GM12878 (cell line): ENCODE results near the gene SHFL. TPM values are rescaled to one million over a fixed set of nuclear protein-coding genes. Genes with fewer than 3 reads are reported as not detected.

Source experiments
- BCL11A ChIP-seq: IDR thresholded peaks from 2 replicates; pipeline ENCODE4 v1.6.1; 2011; ENCODE audit warnings: low read depth, low read length
- IKZF2 ChIP-seq, 2 experiments: fragments of 450-650 bp; IDR thresholded peaks; 2 replicates each; pipeline ENCODE4 v1.6.1; 2017; ENCODE audit warnings: mild to moderate bottlenecking in 2 of 2, moderate library complexity in 2 of 2
- JUND ChIP-seq: IDR thresholded peaks from 2 replicates; pipeline ENCODE4 v1.6.1; 2012; ENCODE audit warnings: low read depth, mild to moderate bottlenecking, low read length, improper control_type of control experiment, moderate library complexity
- MTA3 ChIP-seq: IDR thresholded peaks from 2 replicates; pipeline ENCODE4 v1.6.1; 2012; ENCODE audit warnings: low read length, inconsistent platforms, borderline replicate concordance
- NBN ChIP-seq: fragments of 450-650 bp; IDR thresholded peaks from 2 replicates; pipeline ENCODE4 v1.6.1; 2016
- STAT1 ChIP-seq: fragments of 450-650 bp; conservative IDR thresholded peaks from 2 replicates; pipeline ENCODE4 v1.6.1; 2014; ENCODE audit warnings: antibody characterized with exemption, mild to moderate bottlenecking
- SUZ12 ChIP-seq: fragments of 200-600 bp; sonication (generic); IDR thresholded peaks from one replicate; pipeline ENCODE4 v1.6.1; 2018; ENCODE audit warnings: antibody characterized with exemption, mild to moderate bottlenecking; ENCODE audit not compliant: unreplicated experiment
- ZNF622 ChIP-seq: fragments of 450-650 bp; IDR thresholded peaks from 2 replicates; pipeline ENCODE4 v1.6.1; 2017; ENCODE audit warnings: mild to moderate bottlenecking, inconsistent platforms
- polyA plus RNA-seq, 11 experiments: library from polyadenylated mRNA; depleted of rRNA in 4 of 11; unstranded in 6 of 11; stranded (reverse) in 5 of 11; fragments of >200 nt; fragmentation: Nextera tagmentation in 4 of 11; fragmentation: Illumina TruSeq in 1 of 11; extraction: Ambion mirVana in 4 of 11; extraction: Trizol in 1 of 11; gene quantifications; 1 replicate in 1 of 11; 2 replicates in 10 of 11; pipeline versions ENCODE4 v1.2.1 to v1.2.3, GENCODE V29; 2011 to 2016; ENCODE audit warnings: inconsistent platforms in 2 of 11, missing spikeins in 2 of 11, low read depth in 1 of 11
- total RNA-seq, 4 experiments: library from RNA; depleted of rRNA in 3 of 4; stranded (reverse); fragments of >200 nt in 3 of 4; fragmentation: Illumina TruSeq in 1 of 4; extraction: Trizol in 1 of 4; gene quantifications; 2 replicates each; pipeline versions ENCODE4 v1.2.1 to v1.2.3, GENCODE V29; 2013 to 2021
- TF ChIP-seq, protein P1 (sequence below): fragments of 150-350 bp; IDR thresholded peaks from 2 replicates; pipeline ENCODE4 v1.6.1; 2016; ENCODE audit warnings: low read depth, low read length
- TF ChIP-seq, protein P2 (sequence below): fragments of 450-650 bp; IDR thresholded peaks from 2 replicates; pipeline ENCODE4 v1.6.1; 2017; ENCODE audit warnings: mild to moderate bottlenecking, moderate library complexity
- TF ChIP-seq, protein P3 (sequence below): fragments of 450-650 bp; IDR thresholded peaks from 2 replicates; pipeline ENCODE4 v1.6.1; 2014; ENCODE audit warnings: mild to moderate bottlenecking
- TF ChIP-seq, protein P4 (sequence below): IDR thresholded peaks from 2 replicates; pipeline ENCODE4 v1.6.1; 2011; ENCODE audit warnings: low read depth, mild to moderate bottlenecking, low read length, moderate library complexity, borderline replicate concordance; ENCODE audit errors: extremely low read depth
- TF ChIP-seq, protein P5 (sequence below): fragments of 450-650 bp; formaldehyde crosslinking; IDR thresholded peaks from 2 replicates; pipeline ENCODE4 v1.4.0; 2022; ENCODE audit warnings: mild to moderate bottlenecking, moderate library complexity
- TF ChIP-seq, protein P6 (sequence below): fragments of 450-650 bp; IDR thresholded peaks from 2 replicates; pipeline ENCODE4 v1.6.1; 2017; ENCODE audit warnings: mild to moderate bottlenecking

SHFL gene
- total and polyA plus RNA-seq, 10 of the 15 experiments (the other 5 are each of a cell fraction or from before 2014, with no cell fraction given) = 8.0 to 83.8 (median 40.7) TPM

DNA sequence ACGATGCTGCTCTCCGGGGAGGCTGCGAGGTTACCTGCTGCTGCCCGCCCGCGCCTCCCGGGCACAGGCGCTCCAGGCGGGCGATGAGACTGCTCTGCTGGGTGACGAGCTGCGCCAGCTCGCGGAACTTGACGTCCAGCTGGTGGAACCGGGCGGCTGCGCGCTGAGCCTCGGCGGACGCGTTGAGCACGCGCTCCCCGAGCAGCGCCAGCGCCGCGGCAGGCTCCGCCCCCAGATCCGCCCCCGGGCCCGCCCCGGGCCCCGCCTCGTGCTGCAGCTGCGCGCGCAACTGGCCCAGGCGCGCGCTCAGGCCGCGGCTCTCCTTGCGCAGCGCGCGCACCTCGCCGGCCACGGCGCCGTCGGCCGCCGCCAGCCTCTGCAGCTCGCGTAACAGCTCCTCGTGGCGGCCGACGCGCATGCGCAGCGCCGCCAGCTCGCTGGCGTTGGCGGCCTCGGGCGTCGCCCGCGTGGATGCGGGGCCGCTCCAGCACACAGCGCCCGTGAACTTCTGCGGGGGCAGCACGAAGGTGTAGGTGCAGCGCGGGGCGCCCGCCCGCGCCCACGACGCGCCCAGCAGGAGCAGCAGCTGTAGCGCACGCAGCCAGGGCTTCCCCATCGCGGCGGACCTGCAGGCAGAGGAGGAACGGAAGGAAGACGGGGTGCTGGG is 10.0 kb downstream of the SHFL start (continued):
- TF ChIP-seq, protein P1, sequence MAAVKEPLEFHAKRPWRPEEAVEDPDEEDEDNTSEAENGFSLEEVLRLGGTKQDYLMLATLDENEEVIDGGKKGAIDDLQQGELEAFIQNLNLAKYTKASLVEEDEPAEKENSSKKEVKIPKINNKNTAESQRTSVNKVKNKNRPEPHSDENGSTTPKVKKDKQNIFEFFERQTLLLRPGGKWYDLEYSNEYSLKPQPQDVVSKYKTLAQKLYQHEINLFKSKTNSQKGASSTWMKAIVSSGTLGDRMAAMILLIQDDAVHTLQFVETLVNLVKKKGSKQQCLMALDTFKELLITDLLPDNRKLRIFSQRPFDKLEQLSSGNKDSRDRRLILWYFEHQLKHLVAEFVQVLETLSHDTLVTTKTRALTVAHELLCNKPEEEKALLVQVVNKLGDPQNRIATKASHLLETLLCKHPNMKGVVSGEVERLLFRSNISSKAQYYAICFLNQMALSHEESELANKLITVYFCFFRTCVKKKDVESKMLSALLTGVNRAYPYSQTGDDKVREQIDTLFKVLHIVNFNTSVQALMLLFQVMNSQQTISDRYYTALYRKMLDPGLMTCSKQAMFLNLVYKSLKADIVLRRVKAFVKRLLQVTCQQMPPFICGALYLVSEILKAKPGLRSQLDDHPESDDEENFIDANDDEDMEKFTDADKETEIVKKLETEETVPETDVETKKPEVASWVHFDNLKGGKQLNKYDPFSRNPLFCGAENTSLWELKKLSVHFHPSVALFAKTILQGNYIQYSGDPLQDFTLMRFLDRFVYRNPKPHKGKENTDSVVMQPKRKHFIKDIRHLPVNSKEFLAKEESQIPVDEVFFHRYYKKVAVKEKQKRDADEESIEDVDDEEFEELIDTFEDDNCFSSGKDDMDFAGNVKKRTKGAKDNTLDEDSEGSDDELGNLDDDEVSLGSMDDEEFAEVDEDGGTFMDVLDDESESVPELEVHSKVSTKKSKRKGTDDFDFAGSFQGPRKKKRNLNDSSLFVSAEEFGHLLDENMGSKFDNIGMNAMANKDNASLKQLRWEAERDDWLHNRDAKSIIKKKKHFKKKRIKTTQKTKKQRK = no peak
- TF ChIP-seq, protein P2, sequence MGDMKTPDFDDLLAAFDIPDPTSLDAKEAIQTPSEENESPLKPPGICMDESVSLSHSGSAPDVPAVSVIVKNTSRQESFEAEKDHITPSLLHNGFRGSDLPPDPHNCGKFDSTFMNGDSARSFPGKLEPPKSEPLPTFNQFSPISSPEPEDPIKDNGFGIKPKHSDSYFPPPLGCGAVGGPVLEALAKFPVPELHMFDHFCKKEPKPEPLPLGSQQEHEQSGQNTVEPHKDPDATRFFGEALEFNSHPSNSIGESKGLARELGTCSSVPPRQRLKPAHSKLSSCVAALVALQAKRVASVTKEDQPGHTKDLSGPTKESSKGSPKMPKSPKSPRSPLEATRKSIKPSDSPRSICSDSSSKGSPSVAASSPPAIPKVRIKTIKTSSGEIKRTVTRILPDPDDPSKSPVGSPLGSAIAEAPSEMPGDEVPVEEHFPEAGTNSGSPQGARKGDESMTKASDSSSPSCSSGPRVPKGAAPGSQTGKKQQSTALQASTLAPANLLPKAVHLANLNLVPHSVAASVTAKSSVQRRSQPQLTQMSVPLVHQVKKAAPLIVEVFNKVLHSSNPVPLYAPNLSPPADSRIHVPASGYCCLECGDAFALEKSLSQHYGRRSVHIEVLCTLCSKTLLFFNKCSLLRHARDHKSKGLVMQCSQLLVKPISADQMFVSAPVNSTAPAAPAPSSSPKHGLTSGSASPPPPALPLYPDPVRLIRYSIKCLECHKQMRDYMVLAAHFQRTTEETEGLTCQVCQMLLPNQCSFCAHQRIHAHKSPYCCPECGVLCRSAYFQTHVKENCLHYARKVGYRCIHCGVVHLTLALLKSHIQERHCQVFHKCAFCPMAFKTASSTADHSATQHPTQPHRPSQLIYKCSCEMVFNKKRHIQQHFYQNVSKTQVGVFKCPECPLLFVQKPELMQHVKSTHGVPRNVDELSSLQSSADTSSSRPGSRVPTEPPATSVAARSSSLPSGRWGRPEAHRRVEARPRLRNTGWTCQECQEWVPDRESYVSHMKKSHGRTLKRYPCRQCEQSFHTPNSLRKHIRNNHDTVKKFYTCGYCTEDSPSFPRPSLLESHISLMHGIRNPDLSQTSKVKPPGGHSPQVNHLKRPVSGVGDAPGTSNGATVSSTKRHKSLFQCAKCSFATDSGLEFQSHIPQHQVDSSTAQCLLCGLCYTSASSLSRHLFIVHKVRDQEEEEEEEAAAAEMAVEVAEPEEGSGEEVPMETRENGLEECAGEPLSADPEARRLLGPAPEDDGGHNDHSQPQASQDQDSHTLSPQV = peak; percentile 76; the same call in 1 of the 2 replicates
- TF ChIP-seq, protein P3, sequence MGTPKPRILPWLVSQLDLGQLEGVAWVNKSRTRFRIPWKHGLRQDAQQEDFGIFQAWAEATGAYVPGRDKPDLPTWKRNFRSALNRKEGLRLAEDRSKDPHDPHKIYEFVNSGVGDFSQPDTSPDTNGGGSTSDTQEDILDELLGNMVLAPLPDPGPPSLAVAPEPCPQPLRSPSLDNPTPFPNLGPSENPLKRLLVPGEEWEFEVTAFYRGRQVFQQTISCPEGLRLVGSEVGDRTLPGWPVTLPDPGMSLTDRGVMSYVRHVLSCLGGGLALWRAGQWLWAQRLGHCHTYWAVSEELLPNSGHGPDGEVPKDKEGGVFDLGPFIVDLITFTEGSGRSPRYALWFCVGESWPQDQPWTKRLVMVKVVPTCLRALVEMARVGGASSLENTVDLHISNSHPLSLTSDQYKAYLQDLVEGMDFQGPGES = no peak
- TF ChIP-seq ZNF622 = no peak
- no peak for TF ChIP-seq MTA3
- TF ChIP-seq BCL11A = no peak
- TF ChIP-seq, protein P4, sequence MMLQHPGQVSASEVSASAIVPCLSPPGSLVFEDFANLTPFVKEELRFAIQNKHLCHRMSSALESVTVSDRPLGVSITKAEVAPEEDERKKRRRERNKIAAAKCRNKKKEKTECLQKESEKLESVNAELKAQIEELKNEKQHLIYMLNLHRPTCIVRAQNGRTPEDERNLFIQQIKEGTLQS = no peak
- no peak for TF ChIP-seq STAT1
- TF ChIP-seq, protein P5, sequence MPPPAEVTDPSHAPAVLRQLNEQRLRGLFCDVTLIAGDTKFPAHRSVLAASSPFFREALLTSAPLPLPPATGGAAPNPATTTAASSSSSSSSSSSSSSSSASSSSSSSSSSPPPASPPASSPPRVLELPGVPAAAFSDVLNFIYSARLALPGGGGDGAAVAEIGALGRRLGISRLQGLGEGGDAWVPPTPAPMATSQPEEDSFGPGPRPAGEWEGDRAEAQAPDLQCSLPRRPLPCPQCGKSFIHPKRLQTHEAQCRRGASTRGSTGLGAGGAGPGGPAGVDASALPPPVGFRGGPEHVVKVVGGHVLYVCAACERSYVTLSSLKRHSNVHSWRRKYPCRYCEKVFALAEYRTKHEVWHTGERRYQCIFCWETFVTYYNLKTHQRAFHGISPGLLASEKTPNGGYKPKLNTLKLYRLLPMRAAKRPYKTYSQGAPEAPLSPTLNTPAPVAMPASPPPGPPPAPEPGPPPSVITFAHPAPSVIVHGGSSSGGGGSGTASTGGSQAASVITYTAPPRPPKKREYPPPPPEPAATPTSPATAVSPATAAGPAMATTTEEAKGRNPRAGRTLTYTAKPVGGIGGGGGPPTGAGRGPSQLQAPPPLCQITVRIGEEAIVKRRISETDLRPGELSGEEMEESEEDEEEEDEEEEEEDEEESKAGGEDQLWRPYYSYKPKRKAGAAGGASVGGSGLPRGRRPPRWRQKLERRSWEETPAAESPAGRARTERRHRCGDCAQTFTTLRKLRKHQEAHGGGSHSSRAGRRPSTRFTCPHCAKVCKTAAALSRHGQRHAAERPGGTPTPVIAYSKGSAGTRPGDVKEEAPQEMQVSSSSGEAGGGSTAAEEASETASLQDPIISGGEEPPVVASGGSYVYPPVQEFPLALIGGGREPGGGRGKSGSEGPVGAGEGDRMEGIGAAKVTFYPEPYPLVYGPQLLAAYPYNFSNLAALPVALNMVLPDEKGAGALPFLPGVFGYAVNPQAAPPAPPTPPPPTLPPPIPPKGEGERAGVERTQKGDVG (CRISPR knock-in tag) = no peak
- TF ChIP-seq, protein P6, sequence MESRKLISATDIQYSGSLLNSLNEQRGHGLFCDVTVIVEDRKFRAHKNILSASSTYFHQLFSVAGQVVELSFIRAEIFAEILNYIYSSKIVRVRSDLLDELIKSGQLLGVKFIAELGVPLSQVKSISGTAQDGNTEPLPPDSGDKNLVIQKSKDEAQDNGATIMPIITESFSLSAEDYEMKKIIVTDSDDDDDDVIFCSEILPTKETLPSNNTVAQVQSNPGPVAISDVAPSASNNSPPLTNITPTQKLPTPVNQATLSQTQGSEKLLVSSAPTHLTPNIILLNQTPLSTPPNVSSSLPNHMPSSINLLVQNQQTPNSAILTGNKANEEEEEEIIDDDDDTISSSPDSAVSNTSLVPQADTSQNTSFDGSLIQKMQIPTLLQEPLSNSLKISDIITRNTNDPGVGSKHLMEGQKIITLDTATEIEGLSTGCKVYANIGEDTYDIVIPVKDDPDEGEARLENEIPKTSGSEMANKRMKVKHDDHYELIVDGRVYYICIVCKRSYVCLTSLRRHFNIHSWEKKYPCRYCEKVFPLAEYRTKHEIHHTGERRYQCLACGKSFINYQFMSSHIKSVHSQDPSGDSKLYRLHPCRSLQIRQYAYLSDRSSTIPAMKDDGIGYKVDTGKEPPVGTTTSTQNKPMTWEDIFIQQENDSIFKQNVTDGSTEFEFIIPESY = no peak
- TF ChIP-seq IKZF2 (IDR thresholded peaks at IDR 0.05) = no peak
- no peak for TF ChIP-seq NBN
- no peak for TF ChIP-seq SUZ12
- TF ChIP-seq JUND = no peak
